Effector memory CD8-positive, alpha-beta T cell (primary cell): ENCODE results near the gene FRMPD3.

Experiments
- ATAC-seq: fragments of 150-1000 bp; cut with Tn5 transposase; replicated peaks from 2 replicates; pipeline ENCODE4 v1.10.0; 2021; ENCODE audit warnings: mild to moderate bottlenecking, moderate library complexity
- DNase-seq, 3 experiments: peaks; one replicate each; pipeline ENCODE4 v3.0.0; 2021
- H3K27ac Mint-ChIP-seq, 2 donors: one replicate each; pipeline ENCODE4 v1.8.0; 2022; ENCODE audit warnings: mild to moderate bottlenecking in 2 of 2, mixed read lengths in 2 of 2, moderate library complexity in 2 of 2
- H3K27me3 Mint-ChIP-seq, 2 donors: one replicate each; pipeline ENCODE4 v1.8.0; 2022; ENCODE audit warnings: mixed read lengths in 2 of 2
- H3K36me3 Mint-ChIP-seq: one replicate; pipeline ENCODE4 v1.8.0; 2022; ENCODE audit warnings: mild to moderate bottlenecking, moderate library complexity, mixed read lengths; ENCODE audit not compliant: insufficient read depth
- H3K4me1 Mint-ChIP-seq, 2 donors: one replicate each; pipeline ENCODE4 v1.8.0; 2022; ENCODE audit warnings: low read depth in 2 of 2, mixed read lengths in 2 of 2
- H3K4me3 Mint-ChIP-seq, 2 donors: one replicate each; pipeline ENCODE4 v1.8.0; 2022; ENCODE audit warnings: mild to moderate bottlenecking in 2 of 2, mixed read lengths in 2 of 2, moderate library complexity in 2 of 2
- H3K9me3 Mint-ChIP-seq, 2 donors: one replicate each; pipeline ENCODE4 v1.8.0; 2022; ENCODE audit warnings: mixed read lengths in 2 of 2

FRMPD3 gene

GRCh38 chrX:107496786-107497185 is 47.3 kb downstream of the FRMPD3 start:
- no peak for DNase-seq
- no peak for ATAC-seq
- Mint-ChIP-seq H3K27me3 (peaks cover 0 to 2% of the 10 kb centered on the region in 2 donors), H3K4me1 (peaks cover 8 to 10% of the 10 kb centered on the region in 2 donors), H3K9me3 (no peaks in the 10 kb centered on the region), H3K27ac (no peak overlapping the region), H3K36me3 (no peaks in the 10 kb centered on the region), H3K4me3 (no peak overlapping the region)
